Measurements from ENCODE around the gene ORC6.
A peak's percentile ranks its signal among the peaks of the same experiment; 100 is the strongest.

The ORC6 gene

GRCh38 chr16:46731691-46732555 is 42.5 kb downstream of the ORC6 start:
- DNase-seq (ENCODE audit: low spot score) = no peak

- DNase-seq (ENCODE audit: low spot score) = no peak
These were observed 43.1 kb downstream of the ORC6 start for GRCh38 chr16:46732561-46732960.

DNA sequence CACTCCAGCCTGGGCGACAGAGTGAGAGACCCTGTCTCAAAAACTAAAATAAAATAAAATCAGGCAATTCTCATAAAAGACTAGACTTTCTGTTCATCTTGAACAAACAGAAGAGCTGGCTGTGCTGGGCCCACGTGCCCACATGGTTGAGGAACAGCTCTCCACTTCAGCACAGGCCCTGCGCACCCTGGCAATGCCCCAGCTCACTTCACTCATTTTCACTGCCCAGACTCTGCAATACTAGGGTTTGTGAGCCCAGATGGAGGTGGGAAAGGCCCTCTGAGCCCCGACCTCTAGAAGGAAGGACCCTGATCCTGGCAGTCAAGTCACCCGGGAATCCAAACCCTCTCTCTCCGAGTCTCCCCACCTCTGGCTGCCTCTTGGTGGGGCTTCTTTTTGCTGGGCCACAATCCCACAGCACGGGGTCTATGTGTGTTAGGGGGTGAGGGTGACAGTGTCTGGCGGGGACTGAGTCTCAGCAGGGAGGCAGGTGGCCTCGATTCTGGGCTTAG is 43.9 kb downstream of the ORC6 start:
- DNase-seq (ENCODE audit: low spot score) = no peak

GRCh38 chr16:46736695-46737094 is 47.2 kb downstream of the ORC6 start:
- no peak for DNase-seq (ENCODE audit: low spot score)

- DNase-seq (ENCODE audit: low spot score) = no peak
These were observed 48.3 kb downstream of the ORC6 start for GRCh38 chr16:46737621-46738214.

- no peak for DNase-seq (ENCODE audit: low spot score)
These were observed 50.5 kb downstream of the ORC6 start for GRCh38 chr16:46739934-46740333.

GRCh38 chr16:46743232-46743719 is 53.8 kb downstream of the ORC6 start:
- DNase-seq (ENCODE audit: low spot score) = peak; percentile 75

DNA sequence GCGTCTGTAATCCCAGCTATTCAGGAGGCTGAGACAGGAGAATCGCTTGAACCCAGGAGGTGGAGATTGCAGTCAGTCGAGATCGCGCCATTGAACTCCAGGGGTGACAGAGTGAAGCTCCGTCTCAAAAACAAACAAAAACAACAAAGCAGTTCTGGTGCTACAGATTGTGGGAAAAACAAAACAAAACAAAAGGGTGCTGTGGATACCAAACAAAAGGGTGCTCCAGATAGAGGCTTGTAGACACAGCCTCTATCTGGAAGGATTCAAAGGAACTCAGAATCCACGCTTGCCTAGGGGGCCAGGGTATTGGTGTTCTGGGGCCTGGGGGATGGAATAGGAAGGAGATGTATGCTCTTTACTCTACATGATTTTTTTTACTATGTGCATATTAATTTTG is 56.2 kb downstream of the ORC6 start:
- DNase-seq (ENCODE audit: low spot score) = no peak

GRCh38 chr16:46746821-46747776 is 57.6 kb downstream of the ORC6 start:
- DNase-seq (ENCODE audit: low spot score) = no peak
